Stomach (tissue), 4 donors: ENCODE data around the gene PDXDC1.
"Not testable (repeated sequence)": the region's sequence is repeated elsewhere in the genome, so short reads cannot be mapped to it uniquely, and the experiment has no call there.

ENCODE experiments used
- EP300 ChIP-seq: sonication (generic); formaldehyde crosslinking; IDR thresholded peaks from one replicate; pipeline ENCODE4 v1.6.1; 2017; ENCODE audit warnings: antibody characterized with exemption
- TF ChIP-seq, protein P1 (sequence below), 7 experiments: fragments of 450-650 bp in 4 of 7; fragments of 200-600 bp in 3 of 7; sonication (generic) in 3 of 7; IDR thresholded peaks; one replicate each; pipeline ENCODE4 v1.5.1; 2016 to 2019; ENCODE audit warnings: antibody characterized with exemption in 7 of 7, control low read depth in 2 of 7, mild to moderate bottlenecking in 1 of 7

DNA sequence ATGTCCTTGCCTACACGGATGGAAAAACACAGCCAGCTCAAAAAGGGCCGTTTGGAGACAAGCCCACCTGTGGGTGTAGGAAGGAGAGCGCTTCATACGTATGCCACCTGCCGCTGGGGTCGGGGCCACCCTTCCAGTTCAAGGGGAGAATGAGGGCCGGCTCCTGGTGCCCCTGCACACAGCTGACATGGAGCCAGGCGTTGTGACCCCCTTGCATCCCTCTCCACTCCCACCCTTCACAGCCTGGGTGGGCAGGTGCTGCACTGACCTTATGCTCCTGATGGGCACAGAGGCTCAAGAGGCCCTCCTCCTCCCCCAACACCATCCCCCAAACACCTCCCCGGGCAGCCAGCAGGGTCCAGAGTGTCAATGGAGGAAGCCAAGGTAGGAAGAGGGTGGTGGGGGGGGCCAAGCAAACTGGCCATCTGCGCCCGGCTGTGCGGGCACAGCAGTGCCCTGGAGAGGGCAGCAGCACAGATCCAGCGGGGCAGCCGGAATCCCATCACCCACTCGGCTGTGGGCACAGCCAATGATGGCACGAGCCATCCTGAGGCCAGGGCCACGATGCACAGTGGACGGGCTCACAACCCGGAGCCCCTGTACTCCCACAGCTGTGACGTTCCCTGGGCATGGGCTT lies 170.1 kb downstream of the PDXDC1 start:
- TF ChIP-seq, protein P1, sequence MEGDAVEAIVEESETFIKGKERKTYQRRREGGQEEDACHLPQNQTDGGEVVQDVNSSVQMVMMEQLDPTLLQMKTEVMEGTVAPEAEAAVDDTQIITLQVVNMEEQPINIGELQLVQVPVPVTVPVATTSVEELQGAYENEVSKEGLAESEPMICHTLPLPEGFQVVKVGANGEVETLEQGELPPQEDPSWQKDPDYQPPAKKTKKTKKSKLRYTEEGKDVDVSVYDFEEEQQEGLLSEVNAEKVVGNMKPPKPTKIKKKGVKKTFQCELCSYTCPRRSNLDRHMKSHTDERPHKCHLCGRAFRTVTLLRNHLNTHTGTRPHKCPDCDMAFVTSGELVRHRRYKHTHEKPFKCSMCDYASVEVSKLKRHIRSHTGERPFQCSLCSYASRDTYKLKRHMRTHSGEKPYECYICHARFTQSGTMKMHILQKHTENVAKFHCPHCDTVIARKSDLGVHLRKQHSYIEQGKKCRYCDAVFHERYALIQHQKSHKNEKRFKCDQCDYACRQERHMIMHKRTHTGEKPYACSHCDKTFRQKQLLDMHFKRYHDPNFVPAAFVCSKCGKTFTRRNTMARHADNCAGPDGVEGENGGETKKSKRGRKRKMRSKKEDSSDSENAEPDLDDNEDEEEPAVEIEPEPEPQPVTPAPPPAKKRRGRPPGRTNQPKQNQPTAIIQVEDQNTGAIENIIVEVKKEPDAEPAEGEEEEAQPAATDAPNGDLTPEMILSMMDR (IDR thresholded peaks at IDR 0.05): not testable (repeated sequence)
- TF ChIP-seq EP300: not testable (repeated sequence)
